Measurements from ENCODE around the gene MAPK12.

DNA sequence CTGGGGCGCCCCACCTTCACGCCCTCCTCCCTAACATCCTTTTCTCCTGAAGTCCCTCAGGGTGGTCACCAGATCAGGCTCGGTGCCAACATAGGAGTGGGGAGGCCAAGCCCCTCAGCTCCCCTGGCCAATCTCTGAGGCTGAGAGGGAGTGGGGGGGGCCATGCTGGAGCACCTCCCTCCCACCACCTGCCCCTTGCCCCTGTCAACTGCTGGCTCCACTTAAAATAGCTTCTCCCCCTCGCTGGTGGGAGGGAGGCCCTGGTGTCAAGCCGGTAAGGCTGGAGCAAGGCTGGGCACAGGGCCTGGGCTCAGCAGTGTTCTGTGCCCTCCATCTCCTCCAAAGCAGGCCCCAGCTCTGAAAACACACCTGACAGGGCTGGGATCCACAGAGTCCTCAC lies 41.1 kb upstream of the MAPK12 start:
- TF ChIP-seq POLR2A (IDR thresholded peaks at IDR 0.05) (no peak), POLR2AphosphoS5 (IDR thresholded peaks at IDR 0.05) (no peak)
- TF ChIP-seq, protein P1, sequence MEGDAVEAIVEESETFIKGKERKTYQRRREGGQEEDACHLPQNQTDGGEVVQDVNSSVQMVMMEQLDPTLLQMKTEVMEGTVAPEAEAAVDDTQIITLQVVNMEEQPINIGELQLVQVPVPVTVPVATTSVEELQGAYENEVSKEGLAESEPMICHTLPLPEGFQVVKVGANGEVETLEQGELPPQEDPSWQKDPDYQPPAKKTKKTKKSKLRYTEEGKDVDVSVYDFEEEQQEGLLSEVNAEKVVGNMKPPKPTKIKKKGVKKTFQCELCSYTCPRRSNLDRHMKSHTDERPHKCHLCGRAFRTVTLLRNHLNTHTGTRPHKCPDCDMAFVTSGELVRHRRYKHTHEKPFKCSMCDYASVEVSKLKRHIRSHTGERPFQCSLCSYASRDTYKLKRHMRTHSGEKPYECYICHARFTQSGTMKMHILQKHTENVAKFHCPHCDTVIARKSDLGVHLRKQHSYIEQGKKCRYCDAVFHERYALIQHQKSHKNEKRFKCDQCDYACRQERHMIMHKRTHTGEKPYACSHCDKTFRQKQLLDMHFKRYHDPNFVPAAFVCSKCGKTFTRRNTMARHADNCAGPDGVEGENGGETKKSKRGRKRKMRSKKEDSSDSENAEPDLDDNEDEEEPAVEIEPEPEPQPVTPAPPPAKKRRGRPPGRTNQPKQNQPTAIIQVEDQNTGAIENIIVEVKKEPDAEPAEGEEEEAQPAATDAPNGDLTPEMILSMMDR (IDR thresholded peaks at IDR 0.05): no peak
